Endothelial cell (in vitro differentiated cells): ENCODE measurements around the gene COL7A1. TPM values are rescaled to one million over a fixed set of nuclear protein-coding genes. Genes with fewer than 3 reads are reported as not detected.

Source experiments
- DNase-seq: peaks from one replicate; pipeline ENCODE4 v3.0.0; 2021; ENCODE audit warnings: low spot score
- H3K27ac Mint-ChIP-seq: one replicate; pipeline ENCODE4 v1.8.0; 2021; ENCODE audit warnings: mixed read lengths, inconsistent platforms; ENCODE audit not compliant: unreplicated experiment
- H3K27me3 Mint-ChIP-seq: one replicate; pipeline ENCODE4 v1.8.0; 2021; ENCODE audit warnings: mild to moderate bottlenecking, moderate library complexity, mixed read lengths, inconsistent platforms; ENCODE audit not compliant: unreplicated experiment
- H3K36me3 Mint-ChIP-seq: one replicate; pipeline ENCODE4 v1.8.0; 2021; ENCODE audit warnings: mild to moderate bottlenecking, low read depth, mixed read lengths, inconsistent platforms; ENCODE audit not compliant: unreplicated experiment
- H3K4me1 Mint-ChIP-seq: one replicate; pipeline ENCODE4 v1.8.0; 2021; ENCODE audit warnings: mild to moderate bottlenecking, mixed read lengths, inconsistent platforms; ENCODE audit not compliant: unreplicated experiment
- H3K4me3 Mint-ChIP-seq: one replicate; pipeline ENCODE4 v1.8.0; 2021; ENCODE audit warnings: mild to moderate bottlenecking, mixed read lengths, inconsistent platforms; ENCODE audit not compliant: unreplicated experiment
- H3K9me3 Mint-ChIP-seq: one replicate; pipeline ENCODE4 v1.8.0; 2021; ENCODE audit warnings: mixed read lengths, inconsistent platforms; ENCODE audit not compliant: unreplicated experiment
- total RNA-seq: library from RNA; stranded (reverse); fragmentation: NEBNext Ultra II Directional; extraction: Animal tissue kit (Norgen Biotek cat#: 25700); gene quantifications from one replicate; pipeline ENCODE4 v1.2.1, GENCODE V29; 2021; ENCODE audit not compliant: unreplicated experiment
- TF ChIP-seq, protein P1 (sequence below): fragments of 200-600 bp; sonication (generic); IDR thresholded peaks from one replicate; pipeline ENCODE4 v1.5.0; 2021; ENCODE audit warnings: antibody characterized with exemption; ENCODE audit not compliant: unreplicated experiment

The COL7A1 gene
- total RNA-seq, 1 donor from 2014 or later, result 5.2 TPM

DNA sequence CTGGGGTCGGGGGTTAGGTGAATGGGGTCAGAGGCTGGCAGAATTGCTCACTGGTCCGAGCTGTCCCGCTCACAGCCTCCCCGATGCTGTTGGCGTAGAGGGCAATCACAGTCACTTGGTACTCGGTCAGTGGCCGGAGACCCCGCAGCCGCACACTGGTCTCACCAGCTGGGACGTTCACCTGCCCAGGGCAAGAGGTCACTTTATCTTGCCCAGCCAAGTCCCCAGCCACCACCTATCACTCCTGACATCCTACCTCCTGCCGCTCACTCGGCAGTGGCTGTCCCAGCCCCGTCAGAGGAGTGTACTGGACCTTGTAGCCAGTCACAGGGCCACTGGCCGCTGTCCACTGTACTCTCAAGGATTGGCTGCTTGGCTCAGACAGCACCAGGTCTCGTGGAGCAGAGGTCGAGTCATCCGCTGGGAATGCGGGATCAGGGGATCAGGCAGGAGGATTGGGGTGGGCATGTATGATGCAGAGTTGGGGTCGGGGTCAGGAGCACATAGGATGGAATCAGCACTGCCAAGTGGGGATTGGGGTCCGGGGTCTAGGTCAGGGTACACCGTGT, 2.5 kb downstream of the COL7A1 start:
- DNase-seq, result no peak
- H3K36me3 Mint-ChIP-seq, result peaks cover 11% of the 10 kb centered on the region
- no peaks in the 10 kb centered on the region for H3K9me3 Mint-ChIP-seq
- peaks cover 23% of the 10 kb centered on the region for H3K27me3 Mint-ChIP-seq
- H3K27ac Mint-ChIP-seq, result no peak overlapping the region
- H3K4me1 Mint-ChIP-seq, result peaks cover 3% of the 10 kb centered on the region
- TF ChIP-seq, protein P1, sequence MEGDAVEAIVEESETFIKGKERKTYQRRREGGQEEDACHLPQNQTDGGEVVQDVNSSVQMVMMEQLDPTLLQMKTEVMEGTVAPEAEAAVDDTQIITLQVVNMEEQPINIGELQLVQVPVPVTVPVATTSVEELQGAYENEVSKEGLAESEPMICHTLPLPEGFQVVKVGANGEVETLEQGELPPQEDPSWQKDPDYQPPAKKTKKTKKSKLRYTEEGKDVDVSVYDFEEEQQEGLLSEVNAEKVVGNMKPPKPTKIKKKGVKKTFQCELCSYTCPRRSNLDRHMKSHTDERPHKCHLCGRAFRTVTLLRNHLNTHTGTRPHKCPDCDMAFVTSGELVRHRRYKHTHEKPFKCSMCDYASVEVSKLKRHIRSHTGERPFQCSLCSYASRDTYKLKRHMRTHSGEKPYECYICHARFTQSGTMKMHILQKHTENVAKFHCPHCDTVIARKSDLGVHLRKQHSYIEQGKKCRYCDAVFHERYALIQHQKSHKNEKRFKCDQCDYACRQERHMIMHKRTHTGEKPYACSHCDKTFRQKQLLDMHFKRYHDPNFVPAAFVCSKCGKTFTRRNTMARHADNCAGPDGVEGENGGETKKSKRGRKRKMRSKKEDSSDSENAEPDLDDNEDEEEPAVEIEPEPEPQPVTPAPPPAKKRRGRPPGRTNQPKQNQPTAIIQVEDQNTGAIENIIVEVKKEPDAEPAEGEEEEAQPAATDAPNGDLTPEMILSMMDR, result no peak
- H3K4me3 Mint-ChIP-seq, result no peak overlapping the region

DNA sequence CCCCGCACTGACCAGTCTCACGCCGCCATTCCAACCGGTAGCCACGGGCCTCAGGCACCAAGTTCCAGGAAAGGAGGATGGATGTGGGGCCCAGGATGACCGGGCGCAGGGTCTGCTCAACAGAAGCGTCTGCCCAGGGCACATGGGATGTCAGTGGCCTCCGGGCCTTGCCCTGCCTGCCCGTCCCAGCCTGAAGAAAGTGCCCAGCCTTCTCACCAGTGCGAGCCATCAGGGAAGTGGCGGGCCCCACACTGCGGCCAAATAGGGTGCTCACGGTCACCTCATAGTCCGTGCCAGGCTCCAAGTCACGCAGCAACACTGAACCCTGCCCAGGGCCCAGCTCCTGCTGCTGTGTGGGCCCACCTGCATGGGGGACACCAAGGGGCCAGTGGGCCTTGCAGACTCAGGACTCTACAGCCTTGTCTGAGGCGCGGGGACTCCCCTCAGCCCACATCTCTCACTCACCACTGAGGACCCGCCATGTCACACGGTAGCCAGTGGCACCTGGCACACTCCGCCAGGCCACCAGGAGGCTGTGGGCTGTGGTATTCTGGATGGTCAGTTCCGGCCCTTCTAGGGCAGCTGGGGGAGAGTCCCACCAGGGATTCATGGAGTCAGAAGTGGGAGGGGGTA, 3.1 kb downstream of the COL7A1 start:
- Mint-ChIP-seq H3K36me3 (peaks cover 6% of the 10 kb centered on the region), H3K4me3 (no peak overlapping the region), H3K9me3 (no peaks in the 10 kb centered on the region), H3K4me1 (peaks cover 3% of the 10 kb centered on the region), H3K27me3 (peaks cover 20% of the 10 kb centered on the region), H3K27ac (no peak overlapping the region)
- TF ChIP-seq, protein P1, result no peak
- DNase-seq, result no peak

DNA sequence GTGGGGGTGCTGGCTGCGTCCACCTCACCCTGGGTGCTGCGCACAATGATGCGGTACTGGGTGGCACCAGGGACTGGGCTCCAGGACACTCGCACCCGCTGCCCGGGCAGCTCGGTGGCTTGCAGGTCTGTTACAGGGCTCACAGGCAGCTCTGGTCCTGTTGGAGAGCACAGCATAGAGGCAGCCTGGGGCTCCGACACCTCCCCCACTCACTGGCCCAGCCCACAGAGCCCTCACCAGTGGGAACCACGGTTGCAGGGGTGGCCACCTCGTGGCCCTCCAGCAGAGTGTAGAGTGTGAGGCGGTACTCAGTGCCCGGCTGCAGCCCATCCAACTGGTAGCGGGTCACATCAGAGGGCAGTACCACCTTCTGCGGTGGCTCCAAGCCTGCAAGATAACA, 3.7 kb downstream of the COL7A1 start:
- H3K4me1 Mint-ChIP-seq, result peaks cover 3% of the 10 kb centered on the region
- no peaks in the 10 kb centered on the region for H3K9me3 Mint-ChIP-seq
- no peak overlapping the region for H3K27ac Mint-ChIP-seq
- TF ChIP-seq, protein P1, result no peak
- peaks cover 6% of the 10 kb centered on the region for H3K36me3 Mint-ChIP-seq
- peaks cover 18% of the 10 kb centered on the region for H3K27me3 Mint-ChIP-seq
- no peak for DNase-seq
- H3K4me3 Mint-ChIP-seq, result no peak overlapping the region

DNA sequence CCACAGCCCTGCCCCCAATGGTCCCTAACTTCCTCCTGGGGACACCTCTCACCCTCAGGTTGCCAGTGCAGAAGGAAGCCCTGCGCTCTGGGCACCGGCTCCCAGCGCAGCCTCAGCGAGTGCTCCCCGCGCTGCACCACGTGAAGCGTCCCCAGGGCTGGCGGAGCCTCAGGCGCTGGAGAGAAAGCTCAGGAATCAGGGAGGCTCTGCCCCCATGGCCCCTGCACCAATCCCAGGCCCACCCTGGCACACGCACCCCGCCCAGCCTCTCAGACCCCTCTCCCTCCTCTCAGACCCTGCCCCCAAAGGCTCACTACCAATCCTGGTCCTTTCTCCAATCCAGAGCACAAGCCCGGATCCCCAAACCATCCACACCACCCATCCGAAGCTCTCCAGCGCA, 6.9 kb downstream of the COL7A1 start:
- H3K36me3 Mint-ChIP-seq, result peaks cover 6% of the 10 kb centered on the region
- DNase-seq, result no peak
- H3K4me3 Mint-ChIP-seq, result no peak overlapping the region
- TF ChIP-seq, protein P1, result no peak
- peaks cover 19% of the 10 kb centered on the region for H3K27me3 Mint-ChIP-seq
- H3K4me1 Mint-ChIP-seq, result peaks cover 3% of the 10 kb centered on the region
- H3K9me3 Mint-ChIP-seq, result no peaks in the 10 kb centered on the region
- H3K27ac Mint-ChIP-seq, result no peak overlapping the region

DNA sequence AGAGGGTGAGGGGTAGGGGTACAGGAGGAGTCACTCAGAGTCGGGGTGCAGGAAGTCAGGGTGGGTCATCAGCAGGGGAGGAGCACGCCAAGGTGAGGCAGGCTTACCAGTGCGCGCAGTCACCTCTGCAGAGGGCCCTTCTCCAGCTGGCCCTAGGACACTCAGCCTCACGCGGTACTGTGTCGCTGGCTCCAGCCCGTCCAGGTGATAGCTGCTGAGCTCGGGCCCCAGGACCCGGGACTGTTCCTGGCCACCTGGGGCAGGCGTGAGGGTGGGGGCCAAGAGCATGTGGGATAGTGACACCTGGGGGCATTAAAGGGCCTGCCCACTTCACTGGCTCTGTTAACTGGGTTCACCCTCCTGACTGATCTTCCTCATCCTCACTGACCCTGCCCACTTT, 7.4 kb downstream of the COL7A1 start:
- Mint-ChIP-seq H3K27me3 (peaks cover 14% of the 10 kb centered on the region), H3K4me3 (no peak overlapping the region), H3K9me3 (no peaks in the 10 kb centered on the region), H3K27ac (no peak overlapping the region), H3K4me1 (peaks cover 3% of the 10 kb centered on the region), H3K36me3 (peaks cover 3% of the 10 kb centered on the region)
- DNase-seq, result no peak
- TF ChIP-seq, protein P1, result no peak
